ENCODE results near the gene SETD3. TPM values are rescaled to one million over a fixed set of nuclear protein-coding genes. Genes with fewer than 3 reads are reported as not detected.

SETD3 gene
- total RNA-seq, 1 donor from 2014 or later = 53.7 TPM

DNA sequence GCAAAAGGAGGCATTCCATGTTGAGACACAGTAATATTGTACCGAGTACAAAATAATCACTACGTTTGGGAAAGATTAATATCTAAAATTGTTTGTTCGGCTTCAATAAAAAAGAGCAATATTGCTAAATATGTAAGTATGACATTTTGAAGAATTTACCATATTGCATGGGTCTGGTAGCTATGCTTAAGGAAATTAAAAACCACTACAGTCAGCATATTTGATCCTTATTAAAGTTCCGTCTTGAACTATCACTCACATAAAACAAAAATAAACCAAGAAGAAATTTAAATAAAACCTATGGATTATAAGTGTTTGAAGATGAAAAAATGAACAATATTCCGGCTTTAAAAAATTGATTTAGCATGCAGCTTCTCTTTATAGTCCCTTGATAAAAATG is 63.8 kb downstream of the SETD3 start:
- no peak for DNase-seq (ENCODE audit: low spot score)
- Mint-ChIP-seq H3K36me3 (ENCODE audit: low read depth) (peaks cover 20% of the 10 kb centered on the region), H3K9me3 (no peaks in the 10 kb centered on the region), H3K4me1 (ENCODE audit: low read depth) (peaks cover 24% of the 10 kb centered on the region), H3K27me3 (ENCODE audit: low read depth) (no peaks in the 10 kb centered on the region), H3K4me3 (ENCODE audit: low read depth) (no peak overlapping the region), H3K27ac (no peak overlapping the region)
- intact Hi-C loops (cut with micrococcal nuclease) = loop anchor here (10.0 kb wide), 1 partner anchor 152 kb away; no protein-coding TSS in a partner anchor

DNA sequence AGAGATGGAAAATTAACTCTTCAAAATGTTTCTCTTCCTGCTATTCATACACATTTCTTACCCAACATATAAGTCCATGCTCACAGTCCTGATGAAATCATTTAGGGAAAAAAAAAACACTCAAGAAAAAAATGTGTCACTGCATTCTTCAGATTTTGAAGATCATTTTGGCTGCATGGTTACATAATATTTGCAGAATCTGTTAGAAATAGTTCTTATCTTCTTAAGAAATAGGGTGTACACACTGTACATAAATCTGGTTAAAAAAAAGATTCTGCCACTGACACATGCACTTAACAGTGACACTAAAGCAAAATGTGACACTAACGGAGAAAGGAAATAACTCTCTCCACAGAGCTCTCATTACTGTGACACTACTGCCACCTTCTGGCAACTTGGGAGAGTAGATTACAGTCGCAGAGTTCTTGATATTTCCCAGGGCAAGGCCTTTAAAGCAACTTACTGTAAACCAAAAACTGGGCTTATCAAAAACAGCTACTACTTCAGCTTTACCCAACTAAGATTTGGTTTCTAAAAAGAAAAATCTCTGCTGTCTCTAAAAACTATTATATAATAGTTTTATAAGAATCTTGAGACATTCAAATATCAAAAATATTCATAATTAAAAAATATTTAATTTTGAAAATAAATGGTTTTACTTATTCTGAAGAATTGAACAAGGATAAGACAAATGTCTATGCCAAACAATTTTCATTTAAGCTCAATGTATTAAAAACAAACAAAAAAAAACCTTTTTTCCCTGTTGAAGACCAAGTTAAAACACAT is 65.0 kb downstream of the SETD3 start:
- Mint-ChIP-seq H3K4me3 (ENCODE audit: low read depth) (no peak overlapping the region), H3K36me3 (ENCODE audit: low read depth) (peaks cover 20% of the 10 kb centered on the region), H3K9me3 (no peaks in the 10 kb centered on the region), H3K27me3 (ENCODE audit: low read depth) (no peaks in the 10 kb centered on the region), H3K27ac (no peak overlapping the region), H3K4me1 (ENCODE audit: low read depth) (peaks cover 24% of the 10 kb centered on the region)
- intact Hi-C loops (cut with micrococcal nuclease) = loop anchor here (1.0 to 10.0 kb wide), 3 partner anchors 26 to 151 kb away; no protein-coding TSS in a partner anchor
- DNase-seq (ENCODE audit: low spot score) = peak; percentile 57

DNA sequence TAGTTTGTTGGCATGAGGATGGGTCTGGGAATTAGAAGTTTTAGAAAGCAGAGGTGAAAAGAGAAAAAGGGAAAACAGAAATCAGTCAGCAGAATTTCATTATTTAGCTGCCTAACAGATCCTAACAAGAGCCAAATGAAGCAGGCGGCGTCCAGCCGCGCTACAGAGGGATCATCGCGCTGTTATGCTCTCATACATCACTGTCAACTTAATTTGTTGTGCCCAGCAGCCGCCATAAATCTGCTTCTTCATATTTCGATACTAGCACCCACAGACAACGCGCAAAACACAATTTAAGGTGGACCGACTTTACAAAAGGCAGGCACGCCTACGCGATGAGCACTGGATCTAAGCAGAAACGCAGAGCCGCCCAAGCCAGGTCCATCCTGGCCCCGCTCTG is 66.7 kb downstream of the SETD3 start:
- intact Hi-C loops (cut with micrococcal nuclease) = loop anchor here (10.0 kb wide), 1 partner anchor 149 kb away; no protein-coding TSS in a partner anchor
- Mint-ChIP-seq H3K36me3 (ENCODE audit: low read depth) (peaks cover 30% of the 10 kb centered on the region), H3K27ac (no peak overlapping the region), H3K4me1 (ENCODE audit: low read depth) (peaks cover 24% of the 10 kb centered on the region), H3K27me3 (ENCODE audit: low read depth) (no peaks in the 10 kb centered on the region), H3K4me3 (ENCODE audit: low read depth) (no peak overlapping the region), H3K9me3 (no peaks in the 10 kb centered on the region)
- no peak for DNase-seq (ENCODE audit: low spot score)

DNA sequence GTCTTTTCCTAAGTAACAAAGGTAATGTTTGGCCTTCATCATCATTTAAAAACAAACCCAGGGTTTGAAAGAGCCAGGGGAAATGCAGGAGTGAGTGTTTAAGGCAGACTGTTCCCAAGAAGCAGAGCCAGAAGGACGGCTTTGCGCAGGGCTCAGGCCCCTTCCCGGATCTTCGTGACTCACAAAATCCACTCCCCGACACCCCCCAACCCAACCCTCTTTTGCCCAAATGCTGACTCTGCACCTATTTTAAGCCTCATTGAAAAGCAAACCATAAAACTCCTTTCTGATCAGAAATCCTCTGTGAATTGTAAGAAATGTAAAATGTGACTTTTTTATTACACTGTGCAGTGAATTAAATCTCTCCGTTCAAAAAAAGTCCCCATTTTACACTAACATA is 67.5 kb downstream of the SETD3 start:
- H3K4me3 Mint-ChIP-seq (ENCODE audit: low read depth) = no peak overlapping the region
- DNase-seq (ENCODE audit: low spot score) = no peak
- no peaks in the 10 kb centered on the region for H3K9me3 Mint-ChIP-seq
- H3K27ac Mint-ChIP-seq = no peak overlapping the region
- peaks cover 24% of the 10 kb centered on the region for H3K4me1 Mint-ChIP-seq (ENCODE audit: low read depth)
- intact Hi-C loops (cut with micrococcal nuclease) = loop anchor here (10.0 kb wide), 1 partner anchor 148 kb away; no protein-coding TSS in a partner anchor
- peaks cover 32% of the 10 kb centered on the region for H3K36me3 Mint-ChIP-seq (ENCODE audit: low read depth)
- H3K27me3 Mint-ChIP-seq (ENCODE audit: low read depth) = no peaks in the 10 kb centered on the region

DNA sequence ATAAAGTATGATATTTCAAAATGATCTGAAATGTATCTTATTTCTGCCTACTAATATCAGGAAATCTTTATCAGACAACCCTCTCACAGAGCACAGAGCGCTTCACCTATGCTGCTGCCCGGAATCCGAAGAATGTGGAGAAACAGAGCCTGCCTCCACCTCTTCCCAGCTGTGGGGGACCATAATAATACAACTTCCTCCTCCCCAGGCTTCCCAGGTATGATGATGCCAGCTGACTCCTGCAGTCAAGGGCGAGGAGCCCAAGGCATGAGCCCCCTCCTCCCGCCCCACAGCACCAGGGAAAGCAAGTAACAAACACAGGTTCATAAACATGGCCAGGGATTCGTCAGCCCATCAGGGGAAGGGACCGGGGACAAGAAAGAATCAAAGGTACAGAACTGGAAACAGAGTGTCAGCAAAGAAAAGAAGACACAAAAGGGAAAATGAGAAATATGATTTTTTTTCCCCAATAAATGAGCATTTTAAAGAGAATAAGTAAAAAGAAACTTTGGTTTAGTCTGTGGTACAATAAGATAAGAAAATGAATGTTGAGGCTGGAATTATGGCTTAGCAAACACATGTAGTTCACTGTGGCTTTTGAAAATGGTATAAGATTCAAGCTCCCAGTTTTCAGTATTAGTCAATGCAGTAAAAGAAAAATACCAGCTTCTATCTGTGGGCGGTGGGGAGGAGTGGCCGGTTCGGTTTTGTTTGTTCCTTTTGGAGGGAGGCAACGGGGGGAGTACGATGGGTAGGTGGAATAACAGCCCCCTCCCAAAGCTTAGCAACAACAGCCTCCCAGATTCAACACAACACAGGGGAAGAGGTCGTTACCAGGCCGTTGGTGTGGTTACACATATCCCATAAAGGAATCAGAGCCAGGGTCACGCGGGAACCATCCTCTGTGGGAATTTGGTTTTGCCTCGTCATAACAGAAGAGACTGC is 68.3 kb downstream of the SETD3 start:
- intact Hi-C loops (cut with micrococcal nuclease) = loop anchor here (10.0 kb wide), 1 partner anchor 148 kb away; no protein-coding TSS in a partner anchor
- Mint-ChIP-seq H3K27ac (peak overlapping the region; percentile 26), H3K4me1 (ENCODE audit: low read depth) (peaks cover 24% of the 10 kb centered on the region), H3K9me3 (no peaks in the 10 kb centered on the region), H3K27me3 (ENCODE audit: low read depth) (no peaks in the 10 kb centered on the region), H3K4me3 (ENCODE audit: low read depth) (peak overlapping the region; percentile 6), H3K36me3 (ENCODE audit: low read depth) (peaks cover 32% of the 10 kb centered on the region)
- DNase-seq (ENCODE audit: low spot score) = no peak

DNA sequence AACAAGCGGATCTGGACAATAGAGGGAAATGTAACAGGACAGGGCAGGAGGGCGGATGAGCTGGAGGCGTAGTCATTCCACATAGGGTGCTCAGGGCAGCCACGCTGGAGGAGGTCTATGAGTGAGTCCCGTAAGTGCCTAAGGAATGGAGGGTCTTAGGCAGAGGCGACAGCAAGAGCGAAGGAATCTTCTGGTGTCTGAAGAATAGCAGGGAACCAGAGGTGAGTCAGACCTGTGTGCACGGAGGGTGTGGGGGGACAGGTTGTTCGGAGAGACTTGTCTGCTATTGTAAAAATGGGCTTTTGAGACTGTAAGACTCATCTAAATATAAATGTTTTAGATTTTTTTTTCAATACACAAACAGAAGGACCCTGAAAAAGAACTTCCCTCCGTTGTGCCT is 70.6 kb downstream of the SETD3 start:
- Mint-ChIP-seq H3K27me3 (ENCODE audit: low read depth) (no peaks in the 10 kb centered on the region), H3K9me3 (no peaks in the 10 kb centered on the region), H3K27ac (no peak overlapping the region), H3K4me3 (ENCODE audit: low read depth) (no peak overlapping the region), H3K36me3 (ENCODE audit: low read depth) (peaks cover 35% of the 10 kb centered on the region), H3K4me1 (ENCODE audit: low read depth) (peaks cover 20% of the 10 kb centered on the region)
- intact Hi-C loops (cut with micrococcal nuclease) = loop anchor here (10.0 kb wide), 1 partner anchor 145 kb away; no protein-coding TSS in a partner anchor
- DNase-seq (ENCODE audit: low spot score) = no peak

DNA sequence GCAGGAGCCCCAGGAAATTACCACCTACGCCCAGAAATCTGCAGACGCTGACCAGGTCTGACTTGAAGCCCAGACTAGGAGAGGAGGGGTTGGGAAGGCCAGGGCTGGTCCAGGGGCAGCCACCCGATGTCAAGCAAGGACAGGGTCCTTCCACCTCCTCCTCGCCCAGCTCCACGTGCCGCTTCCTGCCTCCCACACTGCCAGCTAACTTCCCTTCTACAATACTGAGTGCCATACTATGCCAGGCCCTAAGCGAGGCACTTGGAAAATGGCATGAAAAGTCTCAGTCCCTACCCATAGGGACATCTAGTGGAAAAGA is 71.7 kb downstream of the SETD3 start:
- Mint-ChIP-seq H3K36me3 (ENCODE audit: low read depth) (peaks cover 35% of the 10 kb centered on the region), H3K27ac (no peak overlapping the region), H3K4me1 (ENCODE audit: low read depth) (peaks cover 18% of the 10 kb centered on the region), H3K27me3 (ENCODE audit: low read depth) (no peaks in the 10 kb centered on the region), H3K9me3 (no peaks in the 10 kb centered on the region), H3K4me3 (ENCODE audit: low read depth) (no peak overlapping the region)
- intact Hi-C loops (cut with micrococcal nuclease) = no loop called here
- DNase-seq (ENCODE audit: low spot score) = no peak

DNA sequence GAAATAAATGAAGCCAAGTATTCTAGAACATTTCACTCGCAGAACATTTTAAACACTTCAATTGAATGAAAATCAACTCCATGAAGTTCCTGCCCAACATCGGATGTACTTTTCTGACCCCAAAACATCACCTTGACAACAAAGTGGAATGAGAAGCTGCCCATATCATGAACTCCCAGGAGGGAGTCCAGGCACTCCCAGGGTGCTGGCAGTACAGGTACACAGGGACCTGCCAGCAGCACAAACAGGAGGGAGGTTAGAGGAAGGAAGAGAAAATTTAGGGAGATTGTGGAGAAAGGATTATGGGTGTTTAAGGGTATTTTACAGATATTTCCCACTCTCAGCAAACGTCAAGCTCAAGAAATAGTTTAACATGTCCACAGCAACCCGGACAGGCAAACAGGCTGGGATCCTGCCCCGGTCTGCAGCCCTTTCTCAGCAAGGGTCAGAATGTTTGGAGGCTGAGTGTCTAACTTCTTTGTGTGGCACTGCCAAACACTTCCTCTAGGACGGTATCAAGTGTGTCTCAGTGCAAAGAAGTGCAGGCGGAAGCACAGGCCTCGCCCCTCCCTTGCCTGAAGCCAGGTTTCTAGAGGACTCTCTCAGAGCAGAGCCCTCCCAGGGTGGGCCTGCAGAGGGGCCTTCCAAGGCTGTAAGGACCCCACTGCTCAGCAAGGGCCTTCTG is 72.2 kb downstream of the SETD3 start:
- Mint-ChIP-seq H3K4me3 (ENCODE audit: low read depth) (no peak overlapping the region), H3K27ac (no peak overlapping the region), H3K36me3 (ENCODE audit: low read depth) (peaks cover 32% of the 10 kb centered on the region), H3K9me3 (no peaks in the 10 kb centered on the region), H3K27me3 (ENCODE audit: low read depth) (no peaks in the 10 kb centered on the region), H3K4me1 (ENCODE audit: low read depth) (peaks cover 16% of the 10 kb centered on the region)
- intact Hi-C loops (cut with micrococcal nuclease) = no loop called here
- DNase-seq (ENCODE audit: low spot score) = no peak

DNA sequence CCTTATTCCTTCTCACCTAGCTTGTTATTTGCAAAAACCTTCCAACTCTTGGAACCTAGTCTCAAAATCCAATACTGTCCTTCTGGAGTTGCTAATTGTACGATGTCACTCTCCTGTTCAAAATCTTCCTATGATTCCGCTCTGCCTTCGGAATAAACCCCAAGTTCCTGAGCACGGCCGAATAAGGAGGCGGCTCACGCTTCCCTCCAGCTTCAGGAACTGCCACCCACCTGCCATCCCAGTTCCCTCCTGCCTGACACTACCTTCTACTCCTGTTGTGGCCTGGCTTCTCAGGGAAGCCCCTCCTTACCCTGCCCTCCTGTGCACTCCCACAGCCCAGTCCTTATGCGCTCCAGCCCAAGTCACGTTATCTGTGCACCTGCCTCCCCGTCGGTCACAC is 73.2 kb downstream of the SETD3 start:
- no peak for DNase-seq (ENCODE audit: low spot score)
- Mint-ChIP-seq H3K36me3 (ENCODE audit: low read depth) (peaks cover 36% of the 10 kb centered on the region), H3K27ac (no peak overlapping the region), H3K9me3 (no peaks in the 10 kb centered on the region), H3K27me3 (ENCODE audit: low read depth) (no peaks in the 10 kb centered on the region), H3K4me3 (ENCODE audit: low read depth) (no peak overlapping the region), H3K4me1 (ENCODE audit: low read depth) (peaks cover 14% of the 10 kb centered on the region)
- intact Hi-C loops (cut with micrococcal nuclease) = no loop called here

DNA sequence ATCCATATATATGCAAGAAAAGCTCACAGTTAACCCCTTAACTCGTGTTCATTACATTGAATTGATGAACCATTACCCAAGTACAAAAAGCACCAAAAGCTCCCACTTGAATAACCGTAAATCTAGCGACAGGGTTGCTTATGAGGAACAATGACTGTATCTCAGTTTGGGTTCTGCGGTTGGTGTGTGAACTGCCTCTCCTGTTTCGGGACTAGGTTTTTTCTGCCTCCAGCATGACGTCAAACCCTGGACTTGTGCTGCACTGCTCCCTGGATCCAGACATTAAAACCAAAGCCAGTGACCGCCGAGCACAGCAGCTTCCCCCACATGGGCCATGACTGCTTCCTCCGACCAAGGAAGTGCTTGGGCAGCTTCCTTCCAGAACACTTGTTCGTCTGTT is 77.7 kb downstream of the SETD3 start:
- Mint-ChIP-seq H3K36me3 (ENCODE audit: low read depth) (peaks cover 43% of the 10 kb centered on the region), H3K27ac (no peak overlapping the region), H3K9me3 (no peaks in the 10 kb centered on the region), H3K4me1 (ENCODE audit: low read depth) (peaks cover 16% of the 10 kb centered on the region), H3K27me3 (ENCODE audit: low read depth) (no peaks in the 10 kb centered on the region), H3K4me3 (ENCODE audit: low read depth) (no peak overlapping the region)
- intact Hi-C loops (cut with micrococcal nuclease) = no loop called here
- no peak for DNase-seq (ENCODE audit: low spot score)

DNA sequence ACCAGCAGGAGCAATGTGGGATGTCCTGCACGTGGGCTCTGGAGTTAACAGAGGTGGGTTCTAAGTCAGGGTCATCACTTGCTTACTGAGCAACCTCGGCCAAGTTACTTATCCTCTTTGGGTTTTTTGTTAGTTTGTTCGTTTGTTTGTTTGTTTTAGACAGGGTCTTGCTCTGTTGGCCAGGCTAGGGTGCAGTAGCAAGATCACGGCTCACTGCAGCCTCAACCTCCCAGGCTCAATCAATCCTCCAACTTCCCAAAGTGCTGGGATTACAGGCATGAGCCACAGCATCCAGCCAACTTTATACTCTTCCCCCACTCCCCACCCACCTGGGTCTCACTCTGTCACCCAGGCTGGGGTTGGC is 78.4 kb downstream of the SETD3 start:
- Mint-ChIP-seq H3K27ac (no peak overlapping the region), H3K9me3 (no peaks in the 10 kb centered on the region), H3K4me1 (ENCODE audit: low read depth) (peaks cover 16% of the 10 kb centered on the region), H3K4me3 (ENCODE audit: low read depth) (no peak overlapping the region), H3K27me3 (ENCODE audit: low read depth) (no peaks in the 10 kb centered on the region), H3K36me3 (ENCODE audit: low read depth) (peaks cover 46% of the 10 kb centered on the region)
- intact Hi-C loops (cut with micrococcal nuclease) = no loop called here
- no peak for DNase-seq (ENCODE audit: low spot score)

DNA sequence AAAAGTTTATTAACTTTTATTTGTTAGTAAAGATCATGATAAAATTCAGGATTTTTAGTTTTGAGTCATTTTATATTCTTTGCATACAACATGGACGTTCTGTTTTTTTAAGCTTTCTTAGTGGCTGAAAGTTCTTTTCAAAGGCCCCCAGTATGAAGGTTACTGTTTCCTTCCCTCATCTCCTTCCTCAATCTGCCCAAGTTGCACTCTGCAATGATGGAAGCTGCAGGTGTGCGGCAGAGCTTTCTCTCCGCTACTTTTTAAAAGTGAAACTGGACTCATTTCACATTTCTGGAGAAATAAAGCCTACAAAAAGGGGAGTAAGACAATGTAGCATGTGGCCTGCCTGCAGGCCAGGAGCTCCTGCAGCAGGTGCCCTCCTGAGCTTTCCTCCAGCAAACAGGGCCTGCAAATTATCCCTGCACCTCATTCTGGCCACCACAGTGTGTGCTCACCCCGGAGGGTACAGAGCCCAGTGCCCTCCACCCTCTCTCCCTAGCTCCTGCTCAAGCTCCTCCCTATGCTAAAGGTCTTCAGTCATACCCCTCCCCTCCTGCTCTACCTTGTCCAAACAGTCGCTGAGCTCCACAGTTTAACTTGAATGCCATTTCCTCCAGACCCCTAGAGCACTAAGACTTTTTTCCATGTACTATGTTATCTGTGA is 78.9 kb downstream of the SETD3 start:
- Mint-ChIP-seq H3K4me3 (ENCODE audit: low read depth) (no peak overlapping the region), H3K4me1 (ENCODE audit: low read depth) (peaks cover 16% of the 10 kb centered on the region), H3K36me3 (ENCODE audit: low read depth) (peaks cover 50% of the 10 kb centered on the region), H3K9me3 (no peaks in the 10 kb centered on the region), H3K27me3 (ENCODE audit: low read depth) (no peaks in the 10 kb centered on the region), H3K27ac (peak overlapping the region; percentile 19)
- intact Hi-C loops (cut with micrococcal nuclease) = no loop called here
- DNase-seq (ENCODE audit: low spot score) = no peak

Measured in activated T-helper 2 cell treated with anti-CD3 and anti-CD28 coated beads, Interferon-gamma antibody, Interleukin-2, Interleukin-4, amounts not matched to agents 10 μg/mL and 5 μg/mL and 100 μg/mL, durations not matched to agents 14 hours and 24 hours and 36 hours (primary cell).